GOT3 (cell line): ENCODE results near the gene NAIF1.
"Not testable (repeated sequence)": the region's sequence is repeated elsewhere in the genome, so short reads cannot be mapped to it uniquely, and the experiment has no call there.

Experiments
- DNase-seq: peaks from one replicate; lab custom pipeline; 2025; ENCODE audit warnings: mixed read lengths; lab: John Stamatoyannopoulos, UW

The NAIF1 gene

GRCh38 chr9:128057724-128058409 is 9.3 kb downstream of the NAIF1 start:
- no peak for DNase-seq

GRCh38 chr9:128056887-128057723 is 10.0 kb downstream of the NAIF1 start:
- no peak for DNase-seq

- no peak for DNase-seq
These were observed 11.0 kb downstream of the NAIF1 start for GRCh38 chr9:128056086-128056485.

GRCh38 chr9:128055344-128056040 is 11.6 kb downstream of the NAIF1 start:
- DNase-seq, result no peak

- no peak for DNase-seq
These were observed 13.0 kb downstream of the NAIF1 start for GRCh38 chr9:128054087-128054486.

- no peak for DNase-seq
These were observed 13.6 kb downstream of the NAIF1 start for GRCh38 chr9:128053560-128053959.

- no peak for DNase-seq
These were observed 15.0 kb downstream of the NAIF1 start for GRCh38 chr9:128051932-128052709.

GRCh38 chr9:128049843-128050242 is 17.3 kb downstream of the NAIF1 start:
- no peak for DNase-seq

GRCh38 chr9:128048663-128049062 is 18.5 kb downstream of the NAIF1 start:
- no peak for DNase-seq

GRCh38 chr9:128047231-128047630 is 19.9 kb downstream of the NAIF1 start:
- no peak for DNase-seq

GRCh38 chr9:128045831-128046230 is 21.3 kb downstream of the NAIF1 start:
- no peak for DNase-seq

GRCh38 chr9:128045409-128045808 is 21.7 kb downstream of the NAIF1 start:
- DNase-seq, result not testable (repeated sequence)

GRCh38 chr9:128043467-128043868 is 23.7 kb downstream of the NAIF1 start:
- DNase-seq, result no peak

GRCh38 chr9:128042043-128042442 is 25.1 kb downstream of the NAIF1 start:
- no peak for DNase-seq

GRCh38 chr9:128040783-128041182 is 26.3 kb downstream of the NAIF1 start:
- DNase-seq, result not testable (repeated sequence)

- DNase-seq, result not testable (repeated sequence)
These were observed 30.6 kb downstream of the NAIF1 start for GRCh38 chr9:128036522-128036921.

GRCh38 chr9:128034821-128035652 is 32.1 kb downstream of the NAIF1 start:
- DNase-seq, result no peak

GRCh38 chr9:128033609-128034008 is 33.5 kb downstream of the NAIF1 start:
- DNase-seq, result no peak

- no peak for DNase-seq
These were observed 39.4 kb downstream of the NAIF1 start for GRCh38 chr9:128027705-128028104.

GRCh38 chr9:128026773-128027541 is 40.2 kb downstream of the NAIF1 start:
- no peak for DNase-seq
